GM12865 (cell line): Measurements from ENCODE around the gene TOMM7.
"Not testable (repeated sequence)": the region's sequence is repeated elsewhere in the genome, so short reads cannot be mapped to it uniquely, and the experiment has no call there.

Experiments used
- DNase-seq: peaks from one replicate; pipeline ENCODE4 v3.0.0; 2010; ENCODE audit warnings: low read depth
- H3K4me3 ChIP-seq: 2 replicates; pipeline ENCODE4 v1.5.1; 2011; ENCODE audit warnings: mild to moderate bottlenecking, low read depth, low read length, control low read depth
- TF ChIP-seq, protein P1 (sequence below): IDR thresholded peaks from 2 replicates; pipeline ENCODE4 v1.5.1; 2011; ENCODE audit warnings: low read length, control low read depth, low read depth, inconsistent platforms; ENCODE audit not compliant: insufficient read depth; ENCODE audit errors: missing control alignments

Gene TOMM7

DNA sequence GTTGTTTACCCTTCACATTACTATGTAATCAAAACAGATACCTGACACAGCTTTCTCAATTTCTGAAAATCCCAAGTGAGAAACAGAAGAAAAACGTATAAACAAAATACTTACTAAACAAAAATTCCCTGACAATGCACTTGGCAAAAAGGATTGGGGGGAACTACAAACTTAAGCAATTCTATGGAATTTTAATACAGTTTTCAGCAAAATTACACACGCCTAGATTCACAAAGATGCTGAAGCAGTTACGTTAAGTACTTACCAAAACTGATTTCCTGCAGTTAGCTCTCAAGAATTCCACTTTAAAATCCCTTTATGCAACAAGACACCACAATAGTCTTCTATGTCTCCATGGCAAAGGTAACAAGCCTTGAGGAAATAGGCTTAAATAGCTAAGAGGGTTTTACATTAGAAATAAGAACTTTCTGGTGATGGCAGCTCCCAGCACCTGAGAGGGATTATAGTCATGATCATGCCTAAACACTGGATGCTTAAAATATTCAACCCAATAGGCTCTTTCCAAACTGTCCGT, 10.8 kb downstream of the TOMM7 start:
- TF ChIP-seq, protein P1, sequence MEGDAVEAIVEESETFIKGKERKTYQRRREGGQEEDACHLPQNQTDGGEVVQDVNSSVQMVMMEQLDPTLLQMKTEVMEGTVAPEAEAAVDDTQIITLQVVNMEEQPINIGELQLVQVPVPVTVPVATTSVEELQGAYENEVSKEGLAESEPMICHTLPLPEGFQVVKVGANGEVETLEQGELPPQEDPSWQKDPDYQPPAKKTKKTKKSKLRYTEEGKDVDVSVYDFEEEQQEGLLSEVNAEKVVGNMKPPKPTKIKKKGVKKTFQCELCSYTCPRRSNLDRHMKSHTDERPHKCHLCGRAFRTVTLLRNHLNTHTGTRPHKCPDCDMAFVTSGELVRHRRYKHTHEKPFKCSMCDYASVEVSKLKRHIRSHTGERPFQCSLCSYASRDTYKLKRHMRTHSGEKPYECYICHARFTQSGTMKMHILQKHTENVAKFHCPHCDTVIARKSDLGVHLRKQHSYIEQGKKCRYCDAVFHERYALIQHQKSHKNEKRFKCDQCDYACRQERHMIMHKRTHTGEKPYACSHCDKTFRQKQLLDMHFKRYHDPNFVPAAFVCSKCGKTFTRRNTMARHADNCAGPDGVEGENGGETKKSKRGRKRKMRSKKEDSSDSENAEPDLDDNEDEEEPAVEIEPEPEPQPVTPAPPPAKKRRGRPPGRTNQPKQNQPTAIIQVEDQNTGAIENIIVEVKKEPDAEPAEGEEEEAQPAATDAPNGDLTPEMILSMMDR = no peak
- no peak overlapping the region for H3K4me3 ChIP-seq
- no peak for DNase-seq

DNA sequence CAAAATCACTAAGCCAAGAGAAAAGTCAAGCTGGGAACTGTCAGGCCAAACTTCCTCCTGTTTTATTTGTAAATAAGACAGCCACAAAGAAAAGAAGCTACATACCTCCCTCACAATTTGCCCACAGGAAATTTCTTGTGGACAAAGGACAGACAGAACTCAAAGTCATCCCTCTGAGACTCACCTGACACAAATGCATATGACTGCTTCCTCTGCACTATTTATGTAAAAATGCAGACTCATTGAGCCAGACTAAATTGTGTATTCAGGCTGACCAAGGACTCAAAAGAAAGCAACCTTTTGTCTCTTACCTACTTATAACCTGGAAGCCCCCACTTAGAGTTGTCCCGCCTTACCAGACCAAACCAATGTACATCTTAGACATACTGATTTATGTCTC, 11.8 kb downstream of the TOMM7 start:
- TF ChIP-seq, protein P1 = no peak
- H3K4me3 ChIP-seq = no peak overlapping the region
- no peak for DNase-seq

DNA sequence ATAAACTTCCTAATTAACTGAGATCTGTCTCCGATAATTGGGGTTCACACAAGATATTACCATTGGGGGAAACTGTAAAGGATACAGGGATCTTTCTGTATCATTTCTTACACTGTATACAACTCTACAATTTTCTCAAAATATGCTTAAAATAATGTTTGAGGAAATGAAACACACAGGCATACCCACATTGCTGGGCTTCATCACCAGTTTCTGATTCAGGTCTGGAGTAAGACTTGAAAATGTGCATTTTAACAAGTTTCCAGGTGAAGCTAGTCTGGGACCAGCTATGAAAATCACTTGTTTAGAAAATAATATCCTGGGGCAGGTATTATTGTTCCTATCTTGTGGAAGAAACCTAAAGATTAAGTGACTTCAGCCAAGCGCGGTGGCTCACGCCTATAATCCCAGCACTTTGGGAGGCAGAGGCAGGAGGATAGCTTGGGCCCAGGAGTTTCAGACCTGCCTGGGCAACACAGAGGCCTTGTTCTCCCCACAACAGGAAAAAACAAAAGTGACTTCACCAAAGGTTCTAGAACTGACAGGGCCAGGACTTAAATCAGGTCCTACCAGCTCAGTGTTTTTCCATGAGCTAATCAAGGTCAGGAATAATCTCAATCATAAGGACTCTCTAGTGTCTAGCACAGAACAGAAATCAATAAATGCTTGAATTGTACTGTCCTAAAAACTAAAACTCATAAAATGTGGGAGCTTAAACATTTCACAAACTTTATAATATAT, 12.6 kb downstream of the TOMM7 start:
- TF ChIP-seq, protein P1 = no peak
- peak; percentile 7 for DNase-seq
- no peak overlapping the region for H3K4me3 ChIP-seq

DNA sequence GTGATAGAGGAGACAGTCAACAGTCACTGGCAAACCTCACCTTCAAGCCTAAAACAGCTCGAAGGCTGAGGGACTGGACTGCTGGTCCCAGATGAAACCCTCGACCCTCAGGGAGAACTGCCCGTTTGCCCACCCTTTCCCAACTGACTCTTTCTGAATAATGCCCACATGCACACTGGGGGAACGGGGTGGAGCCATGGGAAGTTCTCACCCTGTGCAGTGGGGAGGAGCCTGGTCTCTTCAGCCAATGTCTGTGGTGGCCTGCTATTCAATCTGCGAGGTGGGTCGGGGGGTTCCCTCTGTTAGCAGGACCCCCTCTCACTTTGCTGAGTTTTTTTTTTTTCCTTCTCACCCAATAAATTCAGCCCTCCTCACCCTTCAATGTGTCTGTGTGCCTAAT, 14.5 kb downstream of the TOMM7 start:
- no peak for DNase-seq
- TF ChIP-seq, protein P1 = no peak
- H3K4me3 ChIP-seq = no peak overlapping the region

DNA sequence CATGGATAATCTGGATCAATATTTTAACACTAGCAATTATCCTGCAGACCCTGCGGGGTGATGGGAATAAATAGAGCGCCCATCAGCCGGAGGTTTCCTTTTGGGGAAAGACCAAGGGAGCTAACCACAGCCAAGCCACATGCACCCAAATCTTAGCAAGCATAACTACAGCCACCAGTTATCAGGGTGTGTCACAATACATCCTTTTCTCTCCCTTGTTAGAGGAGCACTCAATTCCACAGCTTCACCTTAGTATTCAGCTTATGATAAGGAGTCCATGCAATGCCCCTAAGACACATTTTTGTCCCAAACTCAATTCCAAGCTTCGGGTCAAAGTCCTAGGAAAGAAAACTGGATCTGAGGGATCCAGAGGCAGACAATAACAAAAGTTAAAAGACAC, 15.9 kb downstream of the TOMM7 start:
- no peak for DNase-seq
- no peak overlapping the region for H3K4me3 ChIP-seq
- TF ChIP-seq, protein P1 = no peak

DNA sequence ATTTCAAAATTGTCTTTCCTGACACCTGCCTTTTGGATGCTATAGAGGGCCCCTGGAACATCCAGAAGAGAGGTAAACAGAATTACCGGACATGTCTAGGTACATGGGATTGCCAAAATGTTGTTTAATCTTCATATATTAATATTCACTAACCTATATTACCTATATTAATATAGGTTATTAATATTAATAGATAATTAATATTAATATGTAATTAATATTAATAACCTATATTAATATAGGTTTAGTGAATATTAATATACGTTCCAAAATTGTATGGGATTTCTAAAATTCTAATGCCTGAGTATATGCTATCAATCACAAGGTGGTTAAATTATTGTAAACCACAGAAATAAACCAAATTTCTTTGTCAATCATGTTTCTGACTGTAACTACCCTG, 17.4 kb downstream of the TOMM7 start:
- H3K4me3 ChIP-seq = no peak overlapping the region
- DNase-seq = no peak
- TF ChIP-seq, protein P1 = no peak

DNA sequence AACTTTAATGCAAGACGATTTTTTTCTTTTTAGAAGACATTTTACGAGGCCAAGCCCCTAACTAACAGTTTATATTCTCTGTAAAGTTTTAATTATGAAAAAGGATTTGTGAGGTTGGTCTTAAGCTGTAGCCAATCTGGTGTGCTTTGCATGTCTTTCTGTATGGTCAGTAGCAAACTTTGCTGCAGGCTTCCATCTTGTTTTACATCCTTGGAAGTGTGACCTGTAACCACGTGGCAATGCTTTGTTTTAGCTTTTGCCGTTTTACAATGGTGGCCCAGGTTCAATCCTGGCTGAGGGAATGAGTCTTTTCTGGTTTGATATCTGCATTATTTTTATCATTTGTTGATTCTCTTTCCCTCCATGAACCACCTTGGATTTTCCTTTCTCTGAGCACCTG, 19.8 kb downstream of the TOMM7 start:
- DNase-seq, H3K4me3 ChIP-seq: not testable (repeated sequence)
